Neuron (in vitro differentiated cells): ENCODE results near the gene LIN52.

ENCODE experiments used
- H2AFZ ChIP-seq: one replicate; pipeline ENCODE4 v1.6.1; 2013; ENCODE audit warnings: low read depth, mild to moderate bottlenecking, inconsistent platforms, low read length, moderate library complexity
- H3K27me3 ChIP-seq: one replicate; pipeline ENCODE4 v1.6.1; 2013; ENCODE audit warnings: low read length; ENCODE audit not compliant: insufficient read depth
- H3K36me3 ChIP-seq: one replicate; pipeline ENCODE4 v1.6.1; 2013; ENCODE audit warnings: low read length; ENCODE audit not compliant: insufficient read depth
- H3K4me1 ChIP-seq: one replicate; pipeline ENCODE4 v1.6.1; 2013; ENCODE audit warnings: low read length; ENCODE audit not compliant: insufficient read depth
- H3K4me3 ChIP-seq: 2 replicates; pipeline ENCODE4 v1.5.1; 2013; ENCODE audit warnings: mild to moderate bottlenecking, low read length, moderate library complexity
- H3K9me3 ChIP-seq: one replicate; pipeline ENCODE4 v1.6.1; 2013; ENCODE audit warnings: low read length

Gene LIN52

DNA sequence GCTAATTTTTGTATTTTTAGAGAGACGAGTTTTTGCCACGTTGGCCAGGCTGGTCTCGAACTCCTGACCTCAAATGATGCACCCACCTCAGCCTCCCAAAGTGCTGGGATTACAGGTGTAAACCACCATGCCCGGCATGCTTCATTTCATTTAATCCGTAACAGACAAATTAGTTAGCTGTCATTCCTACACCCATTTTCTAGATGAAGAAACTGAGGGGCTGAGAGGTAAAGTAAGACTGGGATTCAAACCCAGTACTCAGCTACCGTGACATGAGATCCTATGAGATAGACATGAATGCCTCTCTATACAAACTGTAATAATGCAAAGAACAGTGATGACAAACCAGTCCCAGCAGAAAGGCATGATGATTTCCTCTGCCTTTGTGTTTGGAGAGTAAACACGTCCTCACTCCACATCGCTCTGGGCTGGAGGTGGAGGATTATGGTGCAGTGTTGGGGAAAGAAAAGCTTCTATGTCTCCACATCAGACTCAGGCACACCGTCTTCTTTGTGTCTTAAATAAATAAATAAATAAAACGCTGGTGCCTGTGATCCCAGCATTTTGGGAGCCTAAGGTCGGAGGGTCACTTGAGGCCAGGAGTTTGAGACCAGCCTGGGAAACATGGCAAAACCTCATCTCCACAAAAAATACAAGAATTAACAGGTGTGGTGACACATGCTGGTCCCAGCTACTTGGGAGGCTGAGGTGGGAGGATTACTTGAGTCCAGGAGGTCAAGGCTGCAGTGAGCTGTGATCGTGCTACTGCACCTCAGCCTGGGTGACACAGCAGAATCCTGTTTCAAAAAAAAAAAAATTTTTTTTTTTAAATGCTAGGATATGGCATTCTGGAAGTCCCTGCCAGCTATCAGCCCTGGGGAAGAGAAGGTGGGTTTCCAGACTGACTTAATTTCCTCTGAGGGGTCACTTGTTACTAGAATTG is 164.9 kb downstream of the LIN52 start:
- no peaks in the 10 kb centered on the region for H3K4me1 ChIP-seq
- no peak overlapping the region for H2AFZ ChIP-seq
- H3K9me3 ChIP-seq = no peaks in the 10 kb centered on the region
- peaks cover 40% of the 10 kb centered on the region for H3K27me3 ChIP-seq
- no peaks in the 10 kb centered on the region for H3K36me3 ChIP-seq
- H3K4me3 ChIP-seq = no peak overlapping the region
